ENCODE results near the gene DIPK1B. TPM values are rescaled to one million over a fixed set of nuclear protein-coding genes. Genes with fewer than 3 reads are reported as not detected.

The DIPK1B gene
- total RNA-seq, 1 donor from 2014 or later = 2.2 TPM

DNA sequence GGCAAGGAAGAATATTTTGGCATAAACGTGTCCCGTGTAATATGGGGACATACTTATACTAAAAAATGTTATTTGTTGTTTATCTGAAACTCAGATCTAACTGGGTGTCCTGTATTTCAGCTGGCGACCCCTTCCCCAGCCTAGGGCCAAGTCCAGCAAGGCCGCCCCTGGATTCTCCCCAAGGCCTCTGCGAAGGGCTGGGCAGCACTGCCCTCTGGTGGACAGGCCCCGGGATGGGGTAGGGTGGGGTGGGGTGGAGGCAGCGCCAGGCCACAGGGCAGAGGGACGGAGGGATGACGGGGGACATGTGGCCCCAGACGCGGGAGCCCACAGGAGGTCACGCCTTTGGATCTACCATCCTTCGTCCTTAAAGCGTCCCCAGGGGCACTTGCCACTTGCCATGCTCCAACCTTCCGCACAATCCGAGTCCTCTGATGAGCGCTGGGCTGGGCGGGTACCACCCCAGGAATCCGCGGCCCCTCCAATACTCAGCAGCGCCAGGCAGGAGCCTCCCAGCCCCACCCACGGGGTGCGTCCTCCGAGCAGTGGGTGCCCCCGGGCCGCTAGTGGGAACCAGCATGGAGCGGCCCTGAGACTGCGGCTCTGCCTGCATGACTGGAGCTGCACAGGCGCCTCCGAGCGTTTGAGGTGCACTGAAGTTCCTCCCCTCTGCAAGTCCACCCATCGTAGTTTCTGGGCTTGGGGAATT is 18.1 kb upstream of the DIPK1B start:
- peaks cover 16% of the 10 kb centered on the region for H3K4me1 Mint-ChIP-seq
- intact Hi-C loops (cut with micrococcal nuclease) = no loop called here
- H3K36me3 Mint-ChIP-seq (ENCODE audit: low read depth) = no peaks in the 10 kb centered on the region
- ChIA-PET CTCF (interaction anchor here (0.8 to 0.9 kb wide), 2 partner anchors 11 to 35 kb away, joined by 3 read pairs; no protein-coding TSS in a partner anchor), POLR2A (interaction anchor here (1.0 to 1.3 kb wide), 3 partner anchors 10 to 73 kb away, joined by 3 read pairs; no protein-coding TSS in a partner anchor)
- no peaks in the 10 kb centered on the region for H3K9me3 Mint-ChIP-seq
- ATAC-seq (ENCODE audit: low read depth) (peak; percentile 59), DNase-seq (no peak)
- TF ChIP-seq, protein P1, sequence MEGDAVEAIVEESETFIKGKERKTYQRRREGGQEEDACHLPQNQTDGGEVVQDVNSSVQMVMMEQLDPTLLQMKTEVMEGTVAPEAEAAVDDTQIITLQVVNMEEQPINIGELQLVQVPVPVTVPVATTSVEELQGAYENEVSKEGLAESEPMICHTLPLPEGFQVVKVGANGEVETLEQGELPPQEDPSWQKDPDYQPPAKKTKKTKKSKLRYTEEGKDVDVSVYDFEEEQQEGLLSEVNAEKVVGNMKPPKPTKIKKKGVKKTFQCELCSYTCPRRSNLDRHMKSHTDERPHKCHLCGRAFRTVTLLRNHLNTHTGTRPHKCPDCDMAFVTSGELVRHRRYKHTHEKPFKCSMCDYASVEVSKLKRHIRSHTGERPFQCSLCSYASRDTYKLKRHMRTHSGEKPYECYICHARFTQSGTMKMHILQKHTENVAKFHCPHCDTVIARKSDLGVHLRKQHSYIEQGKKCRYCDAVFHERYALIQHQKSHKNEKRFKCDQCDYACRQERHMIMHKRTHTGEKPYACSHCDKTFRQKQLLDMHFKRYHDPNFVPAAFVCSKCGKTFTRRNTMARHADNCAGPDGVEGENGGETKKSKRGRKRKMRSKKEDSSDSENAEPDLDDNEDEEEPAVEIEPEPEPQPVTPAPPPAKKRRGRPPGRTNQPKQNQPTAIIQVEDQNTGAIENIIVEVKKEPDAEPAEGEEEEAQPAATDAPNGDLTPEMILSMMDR (IDR thresholded peaks at IDR 0.05) = no peak
- no peak overlapping the region for H3K27ac Mint-ChIP-seq
- no peak overlapping the region for H3K4me3 Mint-ChIP-seq
- peaks cover 18% of the 10 kb centered on the region for H3K27me3 Mint-ChIP-seq

DNA sequence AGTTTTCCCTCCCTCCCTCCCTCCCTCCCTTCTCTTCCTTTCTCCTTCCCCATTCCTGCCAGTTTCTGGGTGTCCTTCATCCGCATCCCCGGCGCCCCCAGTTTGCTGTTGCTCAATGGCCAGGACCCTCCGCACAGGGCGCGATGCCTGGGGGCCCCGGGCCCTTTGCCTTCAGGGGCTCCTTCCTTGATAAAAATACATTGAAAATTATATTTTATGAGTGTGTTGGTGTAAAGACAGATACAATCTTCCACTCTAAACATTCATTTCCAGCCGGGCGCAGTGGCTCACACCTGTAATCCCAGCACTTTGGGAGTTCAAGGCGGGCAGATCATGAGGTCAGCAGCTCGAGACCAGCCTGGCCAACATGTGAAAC is 17.5 kb upstream of the DIPK1B start:
- no peak for DNase-seq
- CTCF ChIA-PET = no interaction called here
- intact Hi-C loops (cut with micrococcal nuclease) = no loop called here
- Mint-ChIP-seq H3K4me1 (peaks cover 16% of the 10 kb centered on the region), H3K4me3 (no peak overlapping the region), H3K36me3 (ENCODE audit: low read depth) (no peaks in the 10 kb centered on the region), H3K27me3 (peaks cover 18% of the 10 kb centered on the region), H3K9me3 (no peaks in the 10 kb centered on the region), H3K27ac (no peak overlapping the region)
- TF ChIP-seq, protein P1 (IDR thresholded peaks at IDR 0.05) = no peak
- ATAC-seq (ENCODE audit: low read depth) = no peak
- POLR2A ChIA-PET = interaction anchor here (0.6 kb wide), 1 partner anchor 21 kb away, joined by 9 read pairs; no protein-coding TSS in a partner anchor

DNA sequence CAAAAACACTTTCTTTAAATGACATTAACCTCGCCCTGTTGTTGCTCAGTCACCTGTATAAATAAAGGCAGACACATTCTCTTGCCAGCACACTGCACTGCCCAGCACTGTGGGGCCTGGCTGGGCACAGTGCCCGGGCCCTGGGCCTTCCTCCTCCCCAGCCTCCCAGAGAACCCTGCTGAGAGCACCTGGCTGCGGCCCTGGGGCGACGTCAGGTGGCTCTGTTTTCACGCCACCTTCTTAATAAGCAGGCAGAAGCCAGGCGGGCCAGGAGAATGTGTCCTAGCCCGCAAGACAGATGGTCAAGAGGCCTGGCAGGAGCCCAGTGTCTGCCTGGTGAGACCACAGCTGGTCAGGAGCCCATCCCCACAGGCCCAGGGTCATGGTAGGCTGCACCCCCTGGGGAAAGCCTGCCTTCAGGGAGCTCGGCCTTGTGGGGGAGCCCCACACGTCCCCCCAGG is 16.9 kb upstream of the DIPK1B start:
- Mint-ChIP-seq H3K4me3 (no peak overlapping the region), H3K36me3 (ENCODE audit: low read depth) (no peaks in the 10 kb centered on the region), H3K4me1 (peaks cover 20% of the 10 kb centered on the region), H3K27me3 (peaks cover 21% of the 10 kb centered on the region), H3K9me3 (no peaks in the 10 kb centered on the region), H3K27ac (no peak overlapping the region)
- TF ChIP-seq, protein P1 (IDR thresholded peaks at IDR 0.05) = no peak
- CTCF ChIA-PET = no interaction called here
- intact Hi-C loops (cut with micrococcal nuclease) = no loop called here
- ATAC-seq (ENCODE audit: low read depth) (no peak), DNase-seq (no peak)
- POLR2A ChIA-PET = interaction anchor here (0.6 kb wide), 1 partner anchor 21 kb away, joined by 9 read pairs; no protein-coding TSS in a partner anchor

DNA sequence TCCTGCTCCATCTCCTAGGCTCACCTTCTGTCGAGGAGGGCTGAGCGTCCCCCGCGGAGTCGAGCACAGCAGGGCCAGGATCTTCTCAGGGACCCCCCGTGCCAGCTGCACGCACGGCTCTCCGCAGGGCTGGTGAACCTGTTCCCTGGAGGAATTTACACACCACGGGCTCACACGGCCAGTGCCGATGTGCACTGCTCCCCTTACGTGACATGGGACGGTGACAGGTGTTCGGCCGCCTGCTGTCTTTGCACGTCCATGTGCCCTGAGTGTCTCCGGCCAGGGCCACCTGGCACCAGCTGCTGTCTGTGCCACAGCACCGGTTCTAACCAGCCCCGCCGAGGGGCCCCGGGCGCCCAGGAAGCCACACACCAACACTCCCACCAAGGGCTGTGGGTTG is 16.4 kb upstream of the DIPK1B start:
- Mint-ChIP-seq H3K4me3 (no peak overlapping the region), H3K9me3 (no peaks in the 10 kb centered on the region), H3K27me3 (peaks cover 21% of the 10 kb centered on the region), H3K36me3 (ENCODE audit: low read depth) (no peaks in the 10 kb centered on the region), H3K4me1 (peaks cover 25% of the 10 kb centered on the region), H3K27ac (no peak overlapping the region)
- TF ChIP-seq, protein P1 (IDR thresholded peaks at IDR 0.05) = no peak
- ChIA-PET CTCF (no interaction called here), POLR2A (no interaction called here)
- intact Hi-C loops (cut with micrococcal nuclease) = loop anchor here (1.0 kb wide), 1 partner anchor 29 kb away; no protein-coding TSS in a partner anchor
- ATAC-seq (ENCODE audit: low read depth) = no peak
- no peak for DNase-seq

DNA sequence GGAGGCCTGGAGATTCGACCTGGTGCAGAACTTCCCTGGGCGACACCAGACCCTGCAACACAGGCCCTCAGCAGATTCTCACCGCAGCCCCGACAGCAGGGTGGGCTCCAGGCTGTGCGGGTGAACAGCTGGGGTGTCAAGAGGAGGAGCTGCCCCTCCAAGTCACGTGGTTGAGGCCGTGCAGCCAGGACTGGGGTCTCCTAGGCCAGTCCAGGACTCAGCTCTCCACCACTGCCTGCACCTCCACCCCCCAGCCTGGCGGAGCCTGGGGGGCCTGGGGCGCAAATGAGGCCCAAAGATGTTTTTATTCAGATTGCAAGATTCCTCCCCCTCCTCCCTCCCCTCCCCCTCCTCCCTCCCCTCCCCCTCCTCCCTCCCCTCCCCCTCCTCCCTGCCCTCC is 15.9 kb upstream of the DIPK1B start:
- Mint-ChIP-seq H3K4me1 (peaks cover 30% of the 10 kb centered on the region), H3K27me3 (peaks cover 21% of the 10 kb centered on the region), H3K27ac (no peak overlapping the region), H3K36me3 (ENCODE audit: low read depth) (no peaks in the 10 kb centered on the region), H3K4me3 (no peak overlapping the region), H3K9me3 (no peaks in the 10 kb centered on the region)
- intact Hi-C loops (cut with micrococcal nuclease) = loop anchor here (1.0 kb wide), 1 partner anchor 29 kb away; no protein-coding TSS in a partner anchor
- ChIA-PET POLR2A (no interaction called here), CTCF (no interaction called here)
- ATAC-seq (ENCODE audit: low read depth) = no peak
- DNase-seq = no peak
- TF ChIP-seq, protein P1 (IDR thresholded peaks at IDR 0.05) = no peak
